Lung (tissue), 12 donors: ENCODE data around the gene COPS4. TPM values are rescaled to one million over a fixed set of nuclear protein-coding genes. Genes with fewer than 3 reads are reported as not detected.
"Not testable (repeated sequence)": the region's sequence is repeated elsewhere in the genome, so short reads cannot be mapped to it uniquely, and the experiment has no call there.

Experiments used
- ATAC-seq: fragments of 200-7000 bp; cut with Tn5 transposase; one replicate; pipeline ENCODE4 v1.9.1; 2020; ENCODE audit warnings: moderate number of reproducible peaks; ENCODE audit not compliant: insufficient read depth, low FRiP score
- DNase-seq, 3 donors: peaks; one replicate each; pipeline ENCODE4 v3.0.0-alpha.2; 2013 to 2017
- H3K27ac ChIP-seq, 2 donors: one replicate each; pipeline ENCODE4 v1.5.1; 2013; ENCODE audit warnings: mild to moderate bottlenecking in 2 of 2, moderate library complexity in 2 of 2, control low read depth in 1 of 2, inconsistent platforms in 1 of 2, low read depth in 1 of 2, low read length in 1 of 2
- H3K27me3 ChIP-seq, 3 donors: one replicate each; pipeline ENCODE4 v1.5.1; 2013; ENCODE audit warnings: low read length in 2 of 3; ENCODE audit not compliant: control insufficient read depth in 3 of 3, insufficient read depth in 3 of 3
- H3K36me3 ChIP-seq, 4 donors: one replicate each; pipeline ENCODE4 v1.5.1; 2013; ENCODE audit warnings: low read length in 4 of 4, mild to moderate bottlenecking in 1 of 4, moderate library complexity in 1 of 4; ENCODE audit not compliant: control insufficient read depth in 4 of 4, insufficient read depth in 4 of 4
- H3K4me1 ChIP-seq, 5 donors: one replicate each; pipeline ENCODE4 v1.5.1; 2013; ENCODE audit warnings: low read length in 5 of 5, mild to moderate bottlenecking in 2 of 5, moderate library complexity in 1 of 5; ENCODE audit not compliant: control insufficient read depth in 5 of 5, insufficient read depth in 5 of 5
- H3K4me3 ChIP-seq: one replicate; pipeline ENCODE4 v1.5.1; 2013; ENCODE audit warnings: mild to moderate bottlenecking, control low read depth, moderate library complexity
- H3K9ac ChIP-seq, 2 donors: one replicate each; pipeline ENCODE4 v1.5.1; 2013; ENCODE audit warnings: low read length in 2 of 2, control low read depth in 1 of 2; ENCODE audit not compliant: insufficient read depth in 1 of 2
- H3K9me3 ChIP-seq, 4 donors: one replicate each; pipeline ENCODE4 v1.5.1; 2013; ENCODE audit warnings: low read length in 3 of 4, mild to moderate bottlenecking in 1 of 4, moderate library complexity in 1 of 4; ENCODE audit not compliant: control insufficient read depth in 4 of 4, insufficient read depth in 3 of 4
- CTCF ChIP-seq: IDR thresholded peaks from 2 replicates; pipeline ENCODE4 v1.5.1; 2012; ENCODE audit warnings: mild to moderate bottlenecking; ENCODE audit errors: control extremely low read depth, extremely low read depth
- WGBS, 2 donors: extraction: QIAGEN DNeasy Blood & Tissue Kit; methylation state at CpG; one replicate each; pipeline ENCODE4 v1.1.7; 2013; 5-methylcytosine and 5-hydroxymethylcytosine counted together
- polyA plus RNA-seq, 2 donors: library from polyadenylated mRNA; stranded (reverse); fragments of 200-250 nt; gene quantifications; one replicate each; pipeline ENCODE4 v1.2.1, GENCODE V29; 2013
- total RNA-seq, 2 donors: library from RNA; depleted of rRNA in 1 of 2; stranded (reverse); fragments of >200 nt in 1 of 2; gene quantifications; one replicate each; pipeline ENCODE4 v1.2.1, GENCODE V29; 2014 to 2021
- donor health status: control.
- donor health status: control.
- donor health status: Bipolar disorder and iron deficiency.
- donor health status: healthy.
- donor health status: DM: yes; HTN: yes; CAD: no.

The COPS4 gene
- total and polyA plus RNA-seq, 4 donors, result 15.3 to 55.3 (median 27.2) TPM

- DNase-seq (peak in 1 of 3 donors; percentile 32), ATAC-seq (no peak)
- Histone ChIP-seq H3K4me1 (peaks cover 0 to 1% (median 0%) of the 10 kb centered on the region in 5 donors), H3K27ac (no peak overlapping the region), H3K9ac (no peak overlapping the region), H3K27me3 (no peaks in the 10 kb centered on the region), H3K36me3 (no peaks in the 10 kb centered on the region), H3K9me3 (no peaks in the 10 kb centered on the region), H3K4me3 (no peak overlapping the region)
- 94 to 98% methylated on average over 2 of the region's 2 CpGs for WGBS, 2 donors
- TF ChIP-seq CTCF, result no peak
Observed at GRCh38 chr4:82989575-82990429, 45.2 kb upstream of the COPS4 start.

GRCh38 chr4:82994834-82995233, 40.1 kb upstream of the COPS4 start:
- H3K27ac ChIP-seq, result no peak overlapping the region
- no peaks in the 10 kb centered on the region for H3K9me3 ChIP-seq
- no peaks in the 10 kb centered on the region for H3K36me3 ChIP-seq
- no peak overlapping the region for H3K4me3 ChIP-seq
- no peaks in the 10 kb centered on the region for H3K4me1 ChIP-seq
- DNase-seq, result no peak
- no peak overlapping the region for H3K9ac ChIP-seq
- 72 to 73% methylated on average over 4 of the region's 4 CpGs for WGBS, 2 donors
- H3K27me3 ChIP-seq, result no peaks in the 10 kb centered on the region
- no peak for ATAC-seq
- no peak for TF ChIP-seq CTCF

- no peaks in the 10 kb centered on the region for H3K9me3 ChIP-seq
- DNase-seq, result peak in 1 of 3 donors; percentile 38
- TF ChIP-seq CTCF, result no peak
Observed at GRCh38 chr4:82998898-82999297, 36.1 kb upstream of the COPS4 start.

GRCh38 chr4:83002329-83002728, 32.7 kb upstream of the COPS4 start:
- DNase-seq (no peak), ATAC-seq (no peak)
- no peak overlapping the region for H3K4me3 ChIP-seq
- no peaks in the 10 kb centered on the region for H3K9me3 ChIP-seq
- no peak overlapping the region for H3K9ac ChIP-seq
- TF ChIP-seq CTCF, result no peak
- no peak overlapping the region for H3K27ac ChIP-seq
- H3K36me3 ChIP-seq, result no peaks in the 10 kb centered on the region
- H3K27me3 ChIP-seq, result no peaks in the 10 kb centered on the region
- 83 to 92% methylated on average over 3 of the region's 3 CpGs for WGBS, 2 donors
- H3K4me1 ChIP-seq, result peaks cover 0 to 1% (median 0%) of the 10 kb centered on the region in 5 donors

More at GRCh38 chr4:82998898-82999297, 36.1 kb upstream of the COPS4 start:
- Histone ChIP-seq H3K9ac (no peak overlapping the region), H3K36me3 (no peaks in the 10 kb centered on the region), H3K27ac (no peak overlapping the region), H3K4me1 (no peaks in the 10 kb centered on the region), H3K4me3 (no peak overlapping the region), H3K27me3 (no peaks in the 10 kb centered on the region)
- ATAC-seq, result no peak

- ATAC-seq, H3K27me3 ChIP-seq, H3K27ac ChIP-seq, H3K36me3 ChIP-seq, H3K4me3 ChIP-seq, H3K4me1 ChIP-seq, H3K9ac ChIP-seq, DNase-seq, H3K9me3 ChIP-seq: not testable (repeated sequence)
- 93 to 95% methylated on average over 14 of the region's 14 CpGs for WGBS, 2 donors
Observed at GRCh38 chr4:83003044-83003791, 31.8 kb upstream of the COPS4 start.
